Measurements from ENCODE around the gene TEX50.
"Not testable (repeated sequence)": the region's sequence is repeated elsewhere in the genome, so short reads cannot be mapped to it uniquely, and the experiment has no call there.

TEX50 gene

GRCh38 chr1:173635116-173635515 lies at the start of gene TEX50:
TSS of gene TEX50 (plus strand) at chr1:173635338. CDS start at chr1:173635522, 184 bp downstream.
- TF ChIP-seq CTCF (conservative IDR thresholded peaks at IDR 0.05; ENCODE audit: control insufficient read depth, insufficient read depth, low read depth, low read length) = no peak
- peak; percentile 7 for DNase-seq (ENCODE audit: low read depth)
- no peak within 1 kb of the TSS for H3K4me3 ChIP-seq (ENCODE audit: control insufficient read depth, low read depth, low read length)

- no peak for DNase-seq (ENCODE audit: low read depth)
- no peak overlapping the region for H3K4me3 ChIP-seq (ENCODE audit: control insufficient read depth, low read depth, low read length)
- TF ChIP-seq CTCF (conservative IDR thresholded peaks at IDR 0.05; ENCODE audit: control insufficient read depth, insufficient read depth, low read depth, low read length) = no peak
Observed at GRCh38 chr1:173590557-173590956, 44.6 kb upstream of the TEX50 start.

GRCh38 chr1:173591138-173591537 lies 44.0 kb upstream of the TEX50 start:
- not testable (repeated sequence) for H3K4me3 ChIP-seq (ENCODE audit: control insufficient read depth, low read depth, low read length); DNase-seq (ENCODE audit: low read depth)

- no peak for DNase-seq (ENCODE audit: low read depth)
- no peak for TF ChIP-seq CTCF (conservative IDR thresholded peaks at IDR 0.05; ENCODE audit: control insufficient read depth, insufficient read depth, low read depth, low read length)
- no peak overlapping the region for H3K4me3 ChIP-seq (ENCODE audit: control insufficient read depth, low read depth, low read length)
Observed at GRCh38 chr1:173596097-173596825, 38.9 kb upstream of the TEX50 start.

GRCh38 chr1:173601588-173601987 lies 33.5 kb upstream of the TEX50 start:
- TF ChIP-seq CTCF (conservative IDR thresholded peaks at IDR 0.05; ENCODE audit: control insufficient read depth, insufficient read depth, low read depth, low read length) = no peak
- no peak overlapping the region for H3K4me3 ChIP-seq (ENCODE audit: control insufficient read depth, low read depth, low read length)
- DNase-seq (ENCODE audit: low read depth) = no peak

- TF ChIP-seq CTCF (conservative IDR thresholded peaks at IDR 0.05; ENCODE audit: control insufficient read depth, insufficient read depth, low read depth, low read length) = no peak
- peak; percentile 35 for DNase-seq (ENCODE audit: low read depth)
- H3K4me3 ChIP-seq (ENCODE audit: control insufficient read depth, low read depth, low read length) = no peak within 1 kb of the TSS
Observed at GRCh38 chr1:173603056-173603591, 32.0 kb upstream of the TEX50 start, which contains the start of gene SLC9C2. TSS of gene SLC9C2 (minus strand) at chr1:173603072. CDS start at chr1:173601776, 1,296 bp downstream.

GRCh38 chr1:173608503-173609216 lies 26.5 kb upstream of the TEX50 start:
- H3K4me3 ChIP-seq (ENCODE audit: control insufficient read depth, low read depth, low read length) = no peak overlapping the region
- no peak for DNase-seq (ENCODE audit: low read depth)
- no peak for TF ChIP-seq CTCF (conservative IDR thresholded peaks at IDR 0.05; ENCODE audit: control insufficient read depth, insufficient read depth, low read depth, low read length)

- DNase-seq (ENCODE audit: low read depth); H3K4me3 ChIP-seq (ENCODE audit: control insufficient read depth, low read depth, low read length): not testable (repeated sequence)
Observed at GRCh38 chr1:173613086-173613485, 22.1 kb upstream of the TEX50 start.
